ENCODE data around the gene SELP. TPM values are rescaled to one million over a fixed set of nuclear protein-coding genes. Genes with fewer than 3 reads are reported as not detected.

SELP gene
- total and polyA plus RNA-seq, 2 of the 13 experiments (the other 11 are each of a cell fraction or from before 2014, with no cell fraction given) = 0.11 TPM; not detected in 1

DNA sequence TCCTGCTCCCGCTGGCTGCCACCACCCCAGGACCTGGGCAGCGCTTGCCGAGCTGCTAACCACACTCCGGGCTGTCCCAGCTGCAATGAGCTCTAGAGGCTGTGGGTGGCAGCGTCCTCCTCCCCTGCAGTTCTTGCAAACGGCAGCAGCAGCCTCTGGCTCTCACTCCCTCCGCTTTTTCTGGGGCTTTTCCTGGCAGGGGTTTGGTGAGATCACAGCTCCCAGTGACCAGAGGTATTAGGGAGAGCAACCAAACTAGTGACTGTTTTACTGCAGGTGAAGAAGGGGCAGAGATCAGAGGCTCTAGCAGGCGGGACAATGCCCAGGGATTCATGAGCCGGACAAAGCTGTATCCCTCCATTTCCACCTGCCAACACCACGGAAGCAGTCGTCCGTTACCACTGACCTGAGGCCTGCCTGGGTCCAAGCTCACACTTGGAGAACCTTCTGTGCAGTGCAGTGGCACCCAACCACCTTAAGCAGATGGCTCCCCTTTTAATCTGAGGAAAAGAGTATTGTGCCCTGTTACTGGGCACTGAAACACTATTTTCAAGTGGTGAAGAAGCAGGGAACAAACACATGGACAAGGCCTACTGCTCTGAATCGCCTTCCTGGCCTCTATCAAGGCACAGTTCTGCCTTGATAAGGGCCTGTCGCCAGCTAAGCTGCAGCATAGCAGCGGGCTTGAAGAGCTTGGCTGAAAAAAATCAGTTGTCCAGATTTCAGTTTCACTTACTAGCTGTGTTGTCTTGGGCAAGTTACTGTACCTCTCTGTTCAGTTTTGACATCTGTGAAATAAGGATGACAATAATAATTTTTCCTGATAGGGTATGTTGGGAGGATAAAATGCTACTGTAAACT, 43.3 kb downstream of the SELP start, which contains the start of gene F5 (continued):
- TF ChIP-seq MIER3 (CRISPR knock-in tag; IDR thresholded peaks at IDR 0.05; ENCODE audit: borderline replicate concordance) = peak; percentile 74
- TF ChIP-seq, protein P1, sequence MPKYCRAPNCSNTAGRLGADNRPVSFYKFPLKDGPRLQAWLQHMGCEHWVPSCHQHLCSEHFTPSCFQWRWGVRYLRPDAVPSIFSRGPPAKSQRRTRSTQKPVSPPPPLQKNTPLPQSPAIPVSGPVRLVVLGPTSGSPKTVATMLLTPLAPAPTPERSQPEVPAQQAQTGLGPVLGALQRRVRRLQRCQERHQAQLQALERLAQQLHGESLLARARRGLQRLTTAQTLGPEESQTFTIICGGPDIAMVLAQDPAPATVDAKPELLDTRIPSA (CRISPR knock-in tag; IDR thresholded peaks at IDR 0.05; ENCODE audit: borderline replicate concordance) = no peak
- TF ChIP-seq MTF1 (CRISPR knock-in tag; IDR thresholded peaks at IDR 0.05) = no peak
- TF ChIP-seq ZFP82 (CRISPR knock-in tag; IDR thresholded peaks at IDR 0.05; ENCODE audit: borderline replicate concordance) = peak; percentile 84; the same call in 1 of the 2 replicates
- TF ChIP-seq, protein P2, sequence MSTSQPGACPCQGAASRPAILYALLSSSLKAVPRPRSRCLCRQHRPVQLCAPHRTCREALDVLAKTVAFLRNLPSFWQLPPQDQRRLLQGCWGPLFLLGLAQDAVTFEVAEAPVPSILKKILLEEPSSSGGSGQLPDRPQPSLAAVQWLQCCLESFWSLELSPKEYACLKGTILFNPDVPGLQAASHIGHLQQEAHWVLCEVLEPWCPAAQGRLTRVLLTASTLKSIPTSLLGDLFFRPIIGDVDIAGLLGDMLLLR (CRISPR knock-in tag; IDR thresholded peaks at IDR 0.05) = 0 out of 2 replicates have a peak, but pooled peaks have one; percentile 39
- TF ChIP-seq, protein P3, sequence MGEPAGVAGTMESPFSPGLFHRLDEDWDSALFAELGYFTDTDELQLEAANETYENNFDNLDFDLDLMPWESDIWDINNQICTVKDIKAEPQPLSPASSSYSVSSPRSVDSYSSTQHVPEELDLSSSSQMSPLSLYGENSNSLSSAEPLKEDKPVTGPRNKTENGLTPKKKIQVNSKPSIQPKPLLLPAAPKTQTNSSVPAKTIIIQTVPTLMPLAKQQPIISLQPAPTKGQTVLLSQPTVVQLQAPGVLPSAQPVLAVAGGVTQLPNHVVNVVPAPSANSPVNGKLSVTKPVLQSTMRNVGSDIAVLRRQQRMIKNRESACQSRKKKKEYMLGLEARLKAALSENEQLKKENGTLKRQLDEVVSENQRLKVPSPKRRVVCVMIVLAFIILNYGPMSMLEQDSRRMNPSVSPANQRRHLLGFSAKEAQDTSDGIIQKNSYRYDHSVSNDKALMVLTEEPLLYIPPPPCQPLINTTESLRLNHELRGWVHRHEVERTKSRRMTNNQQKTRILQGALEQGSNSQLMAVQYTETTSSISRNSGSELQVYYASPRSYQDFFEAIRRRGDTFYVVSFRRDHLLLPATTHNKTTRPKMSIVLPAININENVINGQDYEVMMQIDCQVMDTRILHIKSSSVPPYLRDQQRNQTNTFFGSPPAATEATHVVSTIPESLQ (CRISPR knock-in tag; conservative IDR thresholded peaks at IDR 0.05) = no peak
- no peak for TF ChIP-seq ZNF7 (CRISPR knock-in tag; IDR thresholded peaks at IDR 0.05)
- TF ChIP-seq HNRNPK (IDR thresholded peaks at IDR 0.05; ENCODE audit: low read depth, low read length, poor library complexity, severe bottlenecking) = no peak
- no peak for TF ChIP-seq ZNF567 (CRISPR knock-in tag; IDR thresholded peaks at IDR 0.05; ENCODE audit: borderline replicate concordance)
- no peak for TF ChIP-seq EED (CRISPR knock-in tag; IDR thresholded peaks at IDR 0.05)
- TF ChIP-seq, protein P4, sequence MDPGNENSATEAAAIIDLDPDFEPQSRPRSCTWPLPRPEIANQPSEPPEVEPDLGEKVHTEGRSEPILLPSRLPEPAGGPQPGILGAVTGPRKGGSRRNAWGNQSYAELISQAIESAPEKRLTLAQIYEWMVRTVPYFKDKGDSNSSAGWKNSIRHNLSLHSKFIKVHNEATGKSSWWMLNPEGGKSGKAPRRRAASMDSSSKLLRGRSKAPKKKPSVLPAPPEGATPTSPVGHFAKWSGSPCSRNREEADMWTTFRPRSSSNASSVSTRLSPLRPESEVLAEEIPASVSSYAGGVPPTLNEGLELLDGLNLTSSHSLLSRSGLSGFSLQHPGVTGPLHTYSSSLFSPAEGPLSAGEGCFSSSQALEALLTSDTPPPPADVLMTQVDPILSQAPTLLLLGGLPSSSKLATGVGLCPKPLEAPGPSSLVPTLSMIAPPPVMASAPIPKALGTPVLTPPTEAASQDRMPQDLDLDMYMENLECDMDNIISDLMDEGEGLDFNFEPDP (CRISPR knock-in tag; conservative IDR thresholded peaks at IDR 0.05) = 0 out of 2 replicates have a peak, but pooled peaks have one; percentile 71
- TF ChIP-seq ZNF432 (CRISPR knock-in tag; IDR thresholded peaks at IDR 0.05; ENCODE audit: borderline replicate concordance) = no peak
- no peak for TF ChIP-seq ZFYVE20 (CRISPR knock-in tag; IDR thresholded peaks at IDR 0.05; ENCODE audit: borderline replicate concordance, low read depth)
- peak; percentile 55; the same call in 1 of the 2 replicates for TF ChIP-seq MTA1 (CRISPR knock-in tag; IDR thresholded peaks at IDR 0.05; ENCODE audit: borderline replicate concordance)
- TF ChIP-seq NKX3-1 (CRISPR knock-in tag; IDR thresholded peaks at IDR 0.05) = peak; percentile 61
- peak in 1 of 2 experiments; percentile 66; a peak in 1 of 4 replicates for TF ChIP-seq KLF16 (CRISPR knock-in tag; IDR thresholded peaks at IDR 0.05)
- TF ChIP-seq PAWR (CRISPR knock-in tag; IDR thresholded peaks at IDR 0.05; ENCODE audit: borderline replicate concordance) = no peak
- TF ChIP-seq PAX8 (CRISPR knock-in tag; IDR thresholded peaks at IDR 0.05; ENCODE audit: borderline replicate concordance) = no peak
- TF ChIP-seq, protein P5, sequence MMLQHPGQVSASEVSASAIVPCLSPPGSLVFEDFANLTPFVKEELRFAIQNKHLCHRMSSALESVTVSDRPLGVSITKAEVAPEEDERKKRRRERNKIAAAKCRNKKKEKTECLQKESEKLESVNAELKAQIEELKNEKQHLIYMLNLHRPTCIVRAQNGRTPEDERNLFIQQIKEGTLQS (CRISPR knock-in tag; IDR thresholded peaks at IDR 0.05) = no peak
- no peak for TF ChIP-seq RNF2 (conservative IDR thresholded peaks at IDR 0.05; ENCODE audit: low read depth)
- TF ChIP-seq MXD4 (CRISPR knock-in tag; IDR thresholded peaks at IDR 0.05) = peak; percentile 62
- TF ChIP-seq PHF8 (CRISPR knock-in tag; IDR thresholded peaks at IDR 0.05) = peak; percentile 66; the same call in 1 of the 2 replicates

Data from HepG2 (cell line).